ENCODE data around the gene SLC9A8. TPM values are rescaled to one million over a fixed set of nuclear protein-coding genes. Genes with fewer than 3 reads are reported as not detected.

The SLC9A8 gene
- total RNA-seq, 1 donor = 6.9 TPM

GRCh38 chr20:49833483-49833882, 20.9 kb downstream of the SLC9A8 start:
- H3K4me2 ChIP-seq (ENCODE audit: insufficient read depth, low read length) = no peak overlapping the region
- no peak overlapping the region for H2AFZ ChIP-seq (ENCODE audit: low read length)
- H3K27ac ChIP-seq (ENCODE audit: low read depth, low read length) = no peak overlapping the region
- no peaks in the 10 kb centered on the region for H4K20me1 ChIP-seq (ENCODE audit: insufficient read depth, low read length)
- peaks cover 9% of the 10 kb centered on the region for H3K36me3 ChIP-seq (ENCODE audit: insufficient read depth, low read length)
- no peaks in the 10 kb centered on the region for H3K27me3 ChIP-seq (ENCODE audit: insufficient read depth, low read length)
- H3K9me3 ChIP-seq (ENCODE audit: low read depth, low read length) = no peaks in the 10 kb centered on the region
- H3K4me1 ChIP-seq (ENCODE audit: insufficient read depth, low read length) = peaks cover 8% of the 10 kb centered on the region
- no peak overlapping the region for H3K4me3 ChIP-seq (ENCODE audit: insufficient read depth, low read length)
- no peak for TF ChIP-seq CTCF (IDR thresholded peaks at IDR 0.05; ENCODE audit: extremely low read depth, low read depth, low read length)
- no peak for DNase-seq (ENCODE audit: insufficient read length, low spot score, missing footprints)
- H3K79me2 ChIP-seq (ENCODE audit: insufficient read depth, low read length) = no peaks in the 10 kb centered on the region

- H3K9me3 ChIP-seq (ENCODE audit: low read depth, low read length) = no peaks in the 10 kb centered on the region
- no peak for DNase-seq (ENCODE audit: insufficient read length, low spot score, missing footprints)
- peaks cover 8% of the 10 kb centered on the region for H3K4me1 ChIP-seq (ENCODE audit: insufficient read depth, low read length)
- no peaks in the 10 kb centered on the region for H3K79me2 ChIP-seq (ENCODE audit: insufficient read depth, low read length)
- H3K4me3 ChIP-seq (ENCODE audit: insufficient read depth, low read length) = no peak overlapping the region
- TF ChIP-seq CTCF (IDR thresholded peaks at IDR 0.05; ENCODE audit: extremely low read depth, low read depth, low read length) = no peak
- peaks cover 7% of the 10 kb centered on the region for H3K36me3 ChIP-seq (ENCODE audit: insufficient read depth, low read length)
- peak overlapping the region; percentile 71 for H2AFZ ChIP-seq (ENCODE audit: low read length)
- no peaks in the 10 kb centered on the region for H3K27me3 ChIP-seq (ENCODE audit: insufficient read depth, low read length)
- no peaks in the 10 kb centered on the region for H4K20me1 ChIP-seq (ENCODE audit: insufficient read depth, low read length)
- H3K27ac ChIP-seq (ENCODE audit: low read depth, low read length) = no peak overlapping the region
- H3K4me2 ChIP-seq (ENCODE audit: insufficient read depth, low read length) = peak overlapping the region; percentile 34
Measured at GRCh38 chr20:49835031-49835430, 22.4 kb downstream of the SLC9A8 start.

- DNase-seq (ENCODE audit: insufficient read length, low spot score, missing footprints) = no peak
- H3K4me2 ChIP-seq (ENCODE audit: insufficient read depth, low read length) = no peak overlapping the region
- H3K27me3 ChIP-seq (ENCODE audit: insufficient read depth, low read length) = no peaks in the 10 kb centered on the region
- no peak overlapping the region for H2AFZ ChIP-seq (ENCODE audit: low read length)
- H3K9me3 ChIP-seq (ENCODE audit: low read depth, low read length) = peaks cover 7% of the 10 kb centered on the region
- H3K79me2 ChIP-seq (ENCODE audit: insufficient read depth, low read length) = no peaks in the 10 kb centered on the region
- peaks cover 8% of the 10 kb centered on the region for H3K36me3 ChIP-seq (ENCODE audit: insufficient read depth, low read length)
- no peak overlapping the region for H3K27ac ChIP-seq (ENCODE audit: low read depth, low read length)
- H4K20me1 ChIP-seq (ENCODE audit: insufficient read depth, low read length) = no peaks in the 10 kb centered on the region
- H3K4me1 ChIP-seq (ENCODE audit: insufficient read depth, low read length) = peaks cover 2% of the 10 kb centered on the region
- no peak overlapping the region for H3K4me3 ChIP-seq (ENCODE audit: insufficient read depth, low read length)
- TF ChIP-seq CTCF (IDR thresholded peaks at IDR 0.05; ENCODE audit: extremely low read depth, low read depth, low read length) = no peak
Measured at GRCh38 chr20:49838546-49838945, 25.9 kb downstream of the SLC9A8 start.

- no peak for TF ChIP-seq CTCF (IDR thresholded peaks at IDR 0.05; ENCODE audit: extremely low read depth, low read depth, low read length)
- peaks cover 16% of the 10 kb centered on the region for H3K36me3 ChIP-seq (ENCODE audit: insufficient read depth, low read length)
- no peak overlapping the region for H3K4me2 ChIP-seq (ENCODE audit: insufficient read depth, low read length)
- no peak overlapping the region for H3K4me3 ChIP-seq (ENCODE audit: insufficient read depth, low read length)
- H3K9me3 ChIP-seq (ENCODE audit: low read depth, low read length) = peaks cover 7% of the 10 kb centered on the region
- DNase-seq (ENCODE audit: insufficient read length, low spot score, missing footprints) = peak; percentile 45
- H3K27me3 ChIP-seq (ENCODE audit: insufficient read depth, low read length) = no peaks in the 10 kb centered on the region
- no peak overlapping the region for H2AFZ ChIP-seq (ENCODE audit: low read length)
- H3K27ac ChIP-seq (ENCODE audit: low read depth, low read length) = no peak overlapping the region
- no peaks in the 10 kb centered on the region for H4K20me1 ChIP-seq (ENCODE audit: insufficient read depth, low read length)
- H3K79me2 ChIP-seq (ENCODE audit: insufficient read depth, low read length) = no peaks in the 10 kb centered on the region
- no peaks in the 10 kb centered on the region for H3K4me1 ChIP-seq (ENCODE audit: insufficient read depth, low read length)
Measured at GRCh38 chr20:49843139-49843538, 30.5 kb downstream of the SLC9A8 start.

All from osteoblast (primary cell).